HG02884 (cell line): ENCODE data around the gene MAD1L1.

Source experiments
- ATAC-seq: cut with Tn5 transposase; IDR thresholded peaks from one replicate; pipeline ENCODE4 v1.9.1; 2021; ENCODE audit warnings: mild to moderate bottlenecking, moderate library complexity; ENCODE audit not compliant: unreplicated experiment

MAD1L1 gene

DNA sequence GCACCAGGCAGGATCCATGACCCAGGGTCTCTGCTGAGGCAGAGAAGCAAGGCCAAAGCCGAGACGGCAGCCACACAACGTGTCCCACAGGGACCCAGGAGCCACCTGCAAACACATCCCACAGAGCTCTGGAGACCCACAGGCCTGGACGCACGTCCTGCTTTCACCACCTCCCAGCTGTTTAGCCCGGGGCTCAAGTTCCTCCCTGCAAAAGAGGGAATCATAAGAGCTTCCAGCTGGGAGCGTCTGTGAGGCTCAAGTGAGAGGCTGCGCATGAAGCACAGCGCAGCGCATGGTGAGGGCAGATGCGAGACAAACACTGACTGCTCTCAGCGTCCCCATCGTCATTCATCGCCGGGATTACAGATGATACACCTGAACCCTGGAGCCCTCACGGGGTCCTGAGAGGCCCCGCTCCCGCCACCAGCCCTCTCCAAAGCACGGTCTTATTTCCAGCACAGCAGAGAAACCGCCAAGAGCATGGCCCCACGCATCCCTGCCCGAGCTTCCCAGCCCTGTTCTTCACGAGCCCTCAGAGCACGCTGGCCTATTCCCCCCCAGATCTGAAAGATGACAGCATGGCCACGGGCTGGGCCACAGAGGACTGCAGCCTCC is 88.7 kb downstream of the MAD1L1 start:
- ATAC-seq = no peak

DNA sequence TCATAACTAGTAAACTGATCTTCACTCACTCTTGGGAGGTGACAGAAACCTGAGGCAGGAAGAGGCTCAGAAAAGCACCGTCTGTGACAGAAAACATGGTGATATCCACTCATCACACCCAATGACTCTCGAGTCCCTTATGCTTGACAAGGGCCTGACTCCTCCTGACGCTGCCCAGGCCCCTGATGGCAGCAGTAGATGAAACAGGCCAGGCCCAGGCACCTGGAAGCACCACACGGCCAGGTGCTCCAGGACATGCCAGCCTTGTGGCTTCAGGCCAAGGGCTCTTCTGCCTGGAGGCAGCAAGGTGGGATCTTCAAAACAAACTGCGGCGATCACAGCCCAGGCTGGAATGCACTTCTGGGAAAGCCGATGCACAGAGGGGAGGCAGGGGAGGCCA is 89.3 kb downstream of the MAD1L1 start:
- no peak for ATAC-seq

- ATAC-seq = no peak
Measured at GRCh38 chr7:2142386-2142785, 90.4 kb downstream of the MAD1L1 start.

DNA sequence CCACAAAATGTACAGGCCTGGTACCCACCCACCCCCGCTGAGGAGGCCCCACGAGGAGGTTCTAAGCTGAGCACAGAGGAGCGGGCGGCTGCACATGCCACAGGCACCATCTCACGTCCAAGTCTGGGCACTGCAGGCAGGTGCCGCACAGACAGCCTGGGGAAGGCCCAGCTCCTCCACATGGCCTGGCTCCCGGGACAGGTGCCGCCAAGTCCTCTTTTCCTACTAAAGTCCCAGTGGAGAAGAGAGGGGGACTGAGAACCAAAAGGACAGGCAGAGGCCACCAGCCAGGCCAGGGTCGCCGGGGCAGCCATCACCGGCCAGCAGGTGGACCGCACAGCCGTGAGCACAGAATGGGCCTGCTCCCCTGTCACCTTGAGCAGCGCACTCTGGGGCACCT is 91.1 kb downstream of the MAD1L1 start:
- ATAC-seq = no peak

GRCh38 chr7:2141021-2141410 is 91.7 kb downstream of the MAD1L1 start:
- ATAC-seq = no peak

GRCh38 chr7:2140216-2141020 is 92.3 kb downstream of the MAD1L1 start:
- no peak for ATAC-seq

DNA sequence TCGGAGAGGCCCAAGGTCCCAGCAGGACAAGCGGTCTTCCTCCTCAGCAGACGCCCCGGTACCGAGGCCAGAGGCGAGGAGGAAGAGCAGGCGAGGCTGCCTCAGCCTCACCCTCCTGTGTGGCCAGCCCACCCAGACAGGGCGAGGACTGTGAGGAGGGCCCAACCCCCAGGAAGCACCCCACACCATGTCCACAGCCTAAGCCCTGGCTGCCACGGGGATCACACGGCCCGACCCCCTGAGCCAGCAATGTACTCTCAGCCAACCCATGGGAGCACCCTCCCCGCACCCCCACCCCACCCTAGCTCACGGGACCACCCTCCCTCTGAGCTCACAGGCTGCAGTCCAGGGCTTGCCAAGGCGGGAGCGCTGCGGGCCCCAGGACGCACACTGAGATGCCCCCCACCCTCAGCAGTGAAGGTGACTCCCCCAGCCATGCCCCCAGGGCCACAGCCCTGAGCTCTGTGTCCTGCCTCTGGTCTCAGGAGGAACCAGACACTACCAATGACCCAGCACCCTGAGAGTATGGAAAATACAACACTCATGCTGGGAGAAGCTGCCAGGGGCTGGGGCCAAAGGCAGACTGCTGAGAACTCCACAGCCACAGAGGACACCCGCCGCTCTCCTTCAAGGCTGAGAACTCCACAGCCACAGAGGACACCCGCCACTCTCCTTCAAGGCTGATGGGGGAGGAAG is 93.6 kb downstream of the MAD1L1 start:
- ATAC-seq = no peak

- no peak for ATAC-seq
Measured at GRCh38 chr7:2138146-2138765, 94.5 kb downstream of the MAD1L1 start.

GRCh38 chr7:2134740-2135139 is 98.0 kb downstream of the MAD1L1 start:
- ATAC-seq = no peak

GRCh38 chr7:2132243-2132642 is 100.5 kb downstream of the MAD1L1 start:
- ATAC-seq = no peak

- no peak for ATAC-seq
Measured at GRCh38 chr7:2131800-2132199, 100.9 kb downstream of the MAD1L1 start.

DNA sequence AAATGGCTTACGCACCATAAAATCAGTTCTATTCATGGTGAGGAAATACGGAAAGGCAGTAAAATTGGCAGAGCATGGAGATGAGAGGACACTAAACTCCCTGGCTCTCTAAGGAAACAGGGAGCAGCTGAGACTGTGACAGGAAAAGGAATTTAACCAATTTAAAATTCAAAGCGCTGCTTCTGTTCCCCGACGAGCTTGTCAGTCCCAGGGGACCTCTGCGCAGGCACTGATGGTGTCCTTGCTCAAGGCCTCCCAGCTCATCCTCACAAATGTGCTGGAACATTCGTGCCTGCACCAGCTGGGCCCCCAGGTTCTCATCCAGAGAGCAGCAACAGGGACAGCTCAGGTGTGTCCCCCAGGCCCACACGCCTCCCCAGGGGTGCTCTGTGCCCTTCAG is 101.4 kb downstream of the MAD1L1 start:
- no peak for ATAC-seq

DNA sequence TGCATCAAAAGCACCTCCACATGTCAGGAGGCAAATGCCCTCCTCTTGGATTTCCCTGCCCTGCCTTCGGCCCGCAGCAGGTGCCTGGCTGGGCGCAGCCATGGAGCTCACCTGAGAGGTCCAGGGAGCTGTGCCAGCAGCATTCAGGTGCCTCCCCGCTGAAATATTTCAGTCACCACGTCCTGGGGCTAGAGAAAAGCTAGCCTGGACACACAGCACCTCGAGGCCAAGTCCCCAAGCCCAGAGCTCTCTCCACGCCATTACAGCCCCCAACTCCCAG is 102.7 kb downstream of the MAD1L1 start:
- ATAC-seq = no peak

- ATAC-seq = no peak
Measured at GRCh38 chr7:2129323-2130095, 103.2 kb downstream of the MAD1L1 start.

DNA sequence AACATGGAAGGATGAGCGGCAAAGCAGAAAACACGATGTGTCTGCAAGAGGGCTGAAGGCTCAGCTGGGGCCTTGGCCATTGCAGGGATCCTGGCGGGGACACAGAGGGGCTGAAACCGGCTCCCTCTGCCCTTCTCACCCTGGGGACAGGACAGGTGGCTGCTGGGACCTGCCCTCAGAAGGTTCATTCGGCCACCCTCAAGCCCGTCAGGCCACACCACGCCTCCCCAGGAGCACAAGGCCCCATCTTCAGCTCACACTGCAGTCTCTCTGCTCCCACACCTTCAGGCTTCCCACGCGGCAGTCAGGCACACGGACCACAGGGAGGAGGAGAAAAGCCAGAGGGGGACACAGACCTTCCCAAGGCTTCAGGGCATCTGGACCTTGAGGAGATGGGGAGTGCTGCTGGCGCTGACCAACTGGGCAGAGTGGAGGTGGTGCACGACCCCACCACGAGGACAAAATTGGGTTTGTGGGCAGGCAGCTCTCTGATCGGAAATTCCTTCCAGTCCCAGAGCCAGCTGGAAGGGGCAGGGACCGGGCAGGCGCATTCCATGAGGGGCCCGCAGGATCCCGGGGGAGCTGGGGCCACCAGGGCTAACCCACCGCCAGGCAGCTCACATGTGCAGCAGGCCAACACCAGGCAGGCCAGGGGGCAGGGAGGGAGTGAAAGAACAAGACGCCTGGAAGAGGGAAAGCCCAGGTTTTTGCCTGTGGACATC is 104.0 kb downstream of the MAD1L1 start:
- no peak for ATAC-seq

GRCh38 chr7:2126621-2127020 is 106.1 kb downstream of the MAD1L1 start:
- ATAC-seq = no peak

GRCh38 chr7:2125931-2126330 is 106.8 kb downstream of the MAD1L1 start:
- no peak for ATAC-seq

- ATAC-seq = no peak
Measured at GRCh38 chr7:2124604-2125345, 108.0 kb downstream of the MAD1L1 start.

GRCh38 chr7:2123916-2124315 is 108.8 kb downstream of the MAD1L1 start:
- no peak for ATAC-seq

DNA sequence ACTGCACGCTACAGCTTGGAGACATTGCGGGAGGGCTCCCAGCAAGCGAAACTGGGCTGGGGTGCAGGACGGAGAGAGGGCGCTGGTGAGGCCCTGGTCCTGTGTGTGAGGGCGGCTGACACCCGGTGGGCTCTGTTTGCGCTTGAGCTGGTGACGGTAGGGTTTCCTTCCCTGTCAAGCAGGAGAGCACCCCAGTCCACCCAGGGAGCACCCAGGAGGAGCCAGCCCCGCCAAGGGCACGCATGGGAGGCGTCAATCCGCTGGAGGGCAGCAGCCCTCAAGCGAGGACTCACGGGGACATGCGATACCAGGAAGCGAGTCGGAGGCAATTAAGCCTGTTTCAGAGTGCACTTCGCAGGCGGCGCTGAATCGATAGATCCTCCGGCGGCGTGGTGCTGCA is 109.4 kb downstream of the MAD1L1 start:
- ATAC-seq = no peak
